GM12878 (cell line): ENCODE measurements around the gene SRM. TPM values are rescaled to one million over a fixed set of nuclear protein-coding genes. Genes with fewer than 3 reads are reported as not detected.

Experiments
- ATAC-seq: fragments of 200-7000 bp; cut with Tn5 transposase; 3 replicates; pipeline ENCODE4 v1.9.1; 2020; ENCODE audit warnings: mild to moderate bottlenecking, moderate library complexity
- BruUV-seq: library from RNA; stranded (reverse); fragments of 400-500 nt; replicated peaks from 2 replicates; lab custom pipeline; 2021; lab: Mats Ljungman, UMichigan
- CTCF ChIA-PET: fragments of 300-600 bp; sonication (Branson Sonifier 250); formaldehyde crosslinking; extraction: SDS; loops from one replicate; lab custom pipeline; 2021; ENCODE audit warnings: inconsistent platforms; lab: Yijun Ruan, JAX
- POLR2A ChIA-PET: fragments of 350-600 bp; formaldehyde crosslinking; extraction: SDS; loops from one replicate; lab custom pipeline; 2021; ENCODE audit warnings: inconsistent platforms; lab: Charles Lee
- RAD21 ChIA-PET: fragments of 300-600 bp; sonication (Branson Sonifier 250); formaldehyde crosslinking; loops from one replicate; lab custom pipeline; 2023; ENCODE audit warnings: antibody characterized with exemption; ENCODE audit not compliant: unreplicated experiment; lab: Charles Lee
- SMC1A ChIA-PET: fragments of 300-600 bp; sonication (Branson Sonifier 250); formaldehyde crosslinking; loops from one replicate; lab custom pipeline; 2023; ENCODE audit not compliant: unreplicated experiment, uncharacterized antibody; lab: Charles Lee
- DNase-seq: peaks from one replicate; pipeline ENCODE4 v3.0.0-alpha.2; 2011; ENCODE audit warnings: low read depth, low spot score
- FAIRE-seq: peaks from 3 replicates; lab custom pipeline; 2011; peaks lifted over from hg19 to GRCh38; lab: Jason Lieb, UNC
- H2AFZ ChIP-seq: 2 replicates; pipeline ENCODE4 v1.6.0; 2011; ENCODE audit warnings: low read depth, low read length, control low read depth; ENCODE audit not compliant: control insufficient read depth
- H3K27ac ChIP-seq: 2 replicates; pipeline ENCODE4 v1.5.1; 2011; ENCODE audit warnings: control low read depth; ENCODE audit not compliant: control insufficient read depth, insufficient read depth
- H3K27me3 ChIP-seq, 2 experiments: replicated peaks in 1 of 2; 2 replicates each; pipeline versions ENCODE4 v1.6.0 to v1.6.1; 2011; ENCODE audit warnings: low read length in 1 of 2; ENCODE audit not compliant: control insufficient read depth in 2 of 2, insufficient read depth in 2 of 2
- H3K36me3 ChIP-seq, 2 experiments: 2 replicates each; pipeline ENCODE4 v1.5.1; 2011; ENCODE audit warnings: low read length in 1 of 2; ENCODE audit not compliant: control insufficient read depth in 2 of 2, insufficient read depth in 2 of 2
- H3K4me1 ChIP-seq: 2 replicates; pipeline ENCODE4 v1.6.1; 2011; ENCODE audit warnings: mild to moderate bottlenecking, low read length, moderate library complexity, mixed read lengths; ENCODE audit not compliant: control insufficient read depth, insufficient read depth
- H3K4me2 ChIP-seq: 2 replicates; pipeline ENCODE4 v1.6.0; 2011; ENCODE audit warnings: control low read depth; ENCODE audit not compliant: control insufficient read depth, insufficient read depth
- H3K4me3 ChIP-seq: fragments of 200-600 bp; sonication (generic); 2 replicates; pipeline ENCODE4 v1.5.1; 2016
- H3K79me2 ChIP-seq: 2 replicates; pipeline ENCODE4 v1.6.0; 2011; ENCODE audit warnings: low read length; ENCODE audit not compliant: control insufficient read depth, insufficient read depth
- H3K9ac ChIP-seq: 2 replicates; pipeline ENCODE4 v1.8.0; 2011; ENCODE audit warnings: low read length, control low read depth, mixed read lengths; ENCODE audit not compliant: control insufficient read depth, insufficient read depth
- H3K9me3 ChIP-seq: replicated peaks from 3 replicates; pipeline ENCODE4 v1.5.1; 2011; ENCODE audit warnings: mild to moderate bottlenecking, low read length; ENCODE audit not compliant: control insufficient read depth, insufficient read depth
- H4K20me1 ChIP-seq: 2 replicates; pipeline ENCODE4 v1.6.0; 2011; ENCODE audit not compliant: control insufficient read depth, insufficient read depth
- CREB1 ChIP-seq: IDR thresholded peaks from 2 replicates; pipeline ENCODE4 v1.6.1; 2012; ENCODE audit warnings: low read depth, mild to moderate bottlenecking, inconsistent platforms
- CREM ChIP-seq: IDR thresholded peaks from 2 replicates; pipeline ENCODE4 v1.6.1; 2014; ENCODE audit warnings: antibody characterized with exemption, low read depth
- CTCF ChIP-seq, 3 experiments: IDR thresholded peaks in 2 of 3; conservative IDR thresholded peaks in 1 of 3; 2 replicates each; pipeline ENCODE4 v1.5.1; 2011; ENCODE audit warnings: low read depth in 3 of 3, low read length in 3 of 3, mild to moderate bottlenecking in 3 of 3, control low read depth in 2 of 3, moderate library complexity in 2 of 3, inconsistent platforms in 1 of 3, mixed read lengths in 1 of 3; ENCODE audit not compliant: control insufficient read depth in 2 of 3, insufficient read depth in 1 of 3; ENCODE audit errors: extremely low read depth in 1 of 3
- ELK1 ChIP-seq: IDR thresholded peaks from 2 replicates; pipeline ENCODE4 v1.6.1; 2012; ENCODE audit warnings: low read depth, low read length, improper control_type of control experiment
- ESRRA ChIP-seq: IDR thresholded peaks from 2 replicates; pipeline ENCODE4 v1.6.1; 2012; ENCODE audit warnings: mild to moderate bottlenecking, low read length, improper control_type of control experiment
- IRF4 ChIP-seq: IDR thresholded peaks from 2 replicates; pipeline ENCODE4 v1.6.1; 2011; ENCODE audit warnings: low read depth, low read length
- JUNB ChIP-seq: IDR thresholded peaks from 2 replicates; pipeline ENCODE4 v1.6.1; 2016; ENCODE audit warnings: antibody characterized with exemption, mild to moderate bottlenecking
- MEF2A ChIP-seq: IDR thresholded peaks from 2 replicates; pipeline ENCODE4 v1.6.1; 2011; ENCODE audit warnings: low read depth, mild to moderate bottlenecking, low read length, moderate library complexity; ENCODE audit not compliant: insufficient read depth
- RAD21 ChIP-seq: IDR thresholded peaks from 2 replicates; pipeline ENCODE4 v1.6.1; 2011; ENCODE audit warnings: mild to moderate bottlenecking, low read depth, low read length, moderate library complexity; ENCODE audit not compliant: insufficient read depth
- RCOR1 ChIP-seq: conservative IDR thresholded peaks from 2 replicates; pipeline ENCODE4 v1.6.1; 2012; ENCODE audit warnings: low read depth, low read length, improper control_type of control experiment
- SKIL ChIP-seq: fragments of 450-650 bp; IDR thresholded peaks from 2 replicates; pipeline ENCODE4 v1.6.1; 2017; ENCODE audit warnings: mild to moderate bottlenecking, low read depth, inconsistent platforms; ENCODE audit not compliant: poor library complexity, severe bottlenecking
- SMC3 ChIP-seq: IDR thresholded peaks from 2 replicates; pipeline ENCODE4 v1.6.1; 2011; ENCODE audit warnings: low read length, improper control_type of control experiment, borderline replicate concordance
- WGBS: methylation state at CpG from one replicate; pipeline ENCODE4 v1.1.6; 2016; ENCODE audit warnings: low lambda C conversion rate; ENCODE audit not compliant: insufficient replicate concordance, insufficient coverage; ENCODE audit errors: missing lambda C conversion rate; 5-methylcytosine and 5-hydroxymethylcytosine counted together
- in situ Hi-C: fragments of 300-500 bp; cut with MboI; formaldehyde crosslinking; loops from 9 replicates; pipeline ENCODE4 v1.14.3; 2018; ENCODE audit warnings: mixed read lengths
- intact Hi-C: fragments of 100-400 bp; cut with micrococcal nuclease; formaldehyde crosslinking; loops from one replicate; pipeline ENCODE4 v1.14.2; 2022; ENCODE audit not compliant: unreplicated experiment
- polyA plus RNA-seq, 11 experiments: library from polyadenylated mRNA; depleted of rRNA in 4 of 11; unstranded in 6 of 11; stranded (reverse) in 5 of 11; fragments of >200 nt; fragmentation: Nextera tagmentation in 4 of 11; fragmentation: Illumina TruSeq in 1 of 11; extraction: Ambion mirVana in 4 of 11; extraction: Trizol in 1 of 11; gene quantifications; 1 replicate in 1 of 11; 2 replicates in 10 of 11; pipeline versions ENCODE4 v1.2.1 to v1.2.3, GENCODE V29; 2011 to 2016; ENCODE audit warnings: inconsistent platforms in 2 of 11, missing spikeins in 2 of 11, low read depth in 1 of 11
- total RNA-seq, 4 experiments: library from RNA; depleted of rRNA in 3 of 4; stranded (reverse); fragments of >200 nt in 3 of 4; fragmentation: Illumina TruSeq in 1 of 4; extraction: Trizol in 1 of 4; gene quantifications; 2 replicates each; pipeline versions ENCODE4 v1.2.1 to v1.2.3, GENCODE V29; 2013 to 2021

The SRM gene
- total and polyA plus RNA-seq, 10 of the 15 experiments (the other 5 are each of a cell fraction or from before 2014, with no cell fraction given): 16.7 to 255 (median 81.2) TPM

GRCh38 chr1:11072216-11072917 lies 12.5 kb upstream of the SRM start:
- 23% methylated on average over 13 of the region's 13 CpGs for WGBS
- ATAC-seq: peak; percentile 83
- ChIA-PET SMC1A (interaction anchor here (0.7 to 2.7 kb wide), 5 partner anchors 12 to 106 kb away, joined by 3 to 35 read pairs (median 5); partner anchors contain the start of gene EXOSC10), POLR2A (no interaction called here), RAD21 (interaction anchor here (1.1 to 4.6 kb wide), 2 partner anchors 11 to 35 kb away, joined by 4 to 52 read pairs; no protein-coding TSS in a partner anchor), CTCF (interaction anchor here (0.7 to 6.3 kb wide), 8 partner anchors 9 to 578 kb away, joined by 3 to 57 read pairs (median 4); no protein-coding TSS in a partner anchor)
- Histone ChIP-seq H3K36me3 (peaks cover 39 to 40% of the 10 kb centered on the region in 2 experiments), H3K27ac (peak overlapping the region; percentile 62), H3K27me3 (no peaks in the 10 kb centered on the region), H2AFZ (no peak overlapping the region), H3K4me3 (no peak overlapping the region), H3K9me3 (no peaks in the 10 kb centered on the region), H3K79me2 (no peaks in the 10 kb centered on the region), H3K4me2 (peak overlapping the region; percentile 1; the same call in 1 of the 2 replicates), H3K9ac (peak overlapping the region; percentile 27; the same call in 1 of the 2 replicates), H4K20me1 (no peaks in the 10 kb centered on the region), H3K4me1 (peaks cover 13% of the 10 kb centered on the region)
- TF ChIP-seq CREM (no peak), CTCF (IDR thresholded peaks at IDR 0.05 in 2 of 3, conservative IDR thresholded peaks at IDR 0.05 in 1 of 3; ENCODE audit: control insufficient read depth in 2 of 3, extremely low read depth in 1 of 3, insufficient read depth in 1 of 3, low read depth in 3 of 3, low read length in 3 of 3) (peak; percentile 43 to 53 (median 44); a peak in 5 of 6 replicates), RCOR1 (no peak), SKIL (no peak), ESRRA (no peak), SMC3 (peak; percentile 14; the same call in 1 of the 2 replicates), MEF2A (peak; percentile 67; the same call in 1 of the 2 replicates), CREB1 (0 out of 2 replicates have a peak, but pooled peaks have one; percentile 9), JUNB (peak; percentile 44; the same call in 1 of the 2 replicates), ELK1 (no peak), RAD21 (peak; percentile 64), IRF4 (peak; percentile 45; the same call in 1 of the 2 replicates)
- in situ Hi-C loops: no loop called here
- intact Hi-C loops: loop anchor here (1.0 kb wide), 1 partner anchor 35 kb away; no protein-coding TSS in a partner anchor
- no TSS peak for BruUV-seq
- peak; percentile 71 for FAIRE-seq
- no peak for DNase-seq
